ENCODE results near the gene TCP10L. TPM values are rescaled to one million over a fixed set of nuclear protein-coding genes. Genes with fewer than 3 reads are reported as not detected.

The TCP10L gene
- total and polyA plus RNA-seq, 2 of the 8 experiments (the other 6 are each of a cell fraction or from before 2014, with no cell fraction given), result 0.45 to 0.99 TPM

DNA sequence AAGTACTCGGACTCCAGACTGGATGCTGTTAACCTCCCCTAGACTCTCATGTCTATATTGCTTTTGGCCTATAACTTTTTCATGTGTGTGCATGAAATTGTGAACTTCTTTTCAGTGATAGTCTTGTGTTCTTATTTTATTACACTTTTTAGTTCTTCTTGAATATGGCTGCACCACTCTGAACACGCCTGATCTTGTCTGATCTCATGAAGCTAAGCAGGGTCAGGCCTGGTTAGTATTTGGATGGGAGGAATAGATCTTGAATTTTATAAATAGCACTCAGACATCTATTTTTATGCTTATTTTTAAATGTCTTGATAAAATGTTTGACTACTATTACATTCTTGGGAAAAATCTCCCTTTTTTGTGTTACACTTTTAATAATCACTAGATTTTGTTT is 22.4 kb downstream of the TCP10L start:
- CTCF ChIA-PET (ENCODE audit: partially characterized antibody), result interaction anchor here (1.0 to 3.3 kb wide), 8 partner anchors 37 to 198 kb away, joined by 3 to 13 read pairs (median 6); partner anchors contain the start of gene EVA1C
- no peak overlapping the region for H2BK12ac ChIP-seq (ENCODE audit: low read depth, low read length)
- H4K20me1 ChIP-seq (replicated peaks in 1 of 2; ENCODE audit: control insufficient read depth in 1 of 2, insufficient read depth in 2 of 2, low read length in 2 of 2), result no peaks in the 10 kb centered on the region
- H3K56ac ChIP-seq (replicated peaks; ENCODE audit: insufficient read length, low read depth, low read length), result no peak overlapping the region
- H2BK15ac ChIP-seq (ENCODE audit: low read length), result no peak overlapping the region
- H3K23ac ChIP-seq (ENCODE audit: insufficient read length), result no peak overlapping the region
- H3K79me1 ChIP-seq (ENCODE audit: low read depth, low read length), result no peaks in the 10 kb centered on the region
- TF ChIP-seq CEBPB (IDR thresholded peaks at IDR 0.05; ENCODE audit: low read depth, low read length) (no peak), TBP (IDR thresholded peaks at IDR 0.05; ENCODE audit: low read depth, low read length) (0 out of 2 replicates have a peak, but pooled peaks have one; percentile 30)
- no peak overlapping the region for H3K14ac ChIP-seq (ENCODE audit: insufficient read length)
- H4K8ac ChIP-seq (ENCODE audit: extremely low read depth, insufficient read depth, low read length), result no peak overlapping the region
- 89% methylated on average over 2 of the region's 2 CpGs; no CpG with 5 or more reads in 1 of the 2 experiments for WGBS, 2 experiments (ENCODE audit: extremely low coverage in 1 of 2, insufficient coverage in 1 of 2, insufficient read length in 1 of 2, insufficient replicate concordance in 2 of 2, low coverage in 1 of 2, low lambda C conversion rate in 2 of 2, missing lambda C conversion rate in 1 of 2)
- no peaks in the 10 kb centered on the region for H3K23me2 ChIP-seq (ENCODE audit: low read depth, low read length)
- H2BK120ac ChIP-seq (replicated peaks; ENCODE audit: low read depth, low read length), result no peak overlapping the region
- H3K9me3 ChIP-seq (ENCODE audit: insufficient read depth in 2 of 2, low read depth in 1 of 2, low read length in 1 of 2), result peaks cover 0 to 7% of the 10 kb centered on the region in 2 experiments; a peak in 2 of 4 replicates
- no peak overlapping the region for H3K4ac ChIP-seq (replicated peaks; ENCODE audit: insufficient read length, low read depth, low read length)
- H3K9ac ChIP-seq (replicated peaks in 1 of 4; ENCODE audit: extremely low read depth in 1 of 4, low read depth in 3 of 4, low read length in 3 of 4), result no peak overlapping the region
- no peak overlapping the region for H3K4me2 ChIP-seq (ENCODE audit: insufficient read depth in 1 of 2, low read depth in 2 of 2, low read length in 2 of 2)
- no peak overlapping the region; the same call in 1 of the 2 replicates for H3K18ac ChIP-seq (ENCODE audit: extremely low read depth, low read length)
- no peaks in the 10 kb centered on the region for H3K79me2 ChIP-seq (ENCODE audit: control insufficient read depth in 1 of 2, insufficient read depth in 2 of 2, low read length in 2 of 2)
- H2BK5ac ChIP-seq (ENCODE audit: low read depth, low read length), result no peak overlapping the region
- H3K27me3 ChIP-seq (replicated peaks in 1 of 4; ENCODE audit: control insufficient read depth in 3 of 4, extremely low read depth in 1 of 4, insufficient read depth in 3 of 4, low read length in 3 of 4), result 0 out of 7 replicates have a peak, but pooled peaks cover 0 to 2% (median 0%) of the 10 kb centered on the region in 4 experiments
- H2AFZ ChIP-seq (ENCODE audit: low read length), result no peak overlapping the region
- peaks cover 4 to 11% (median 8%) of the 10 kb centered on the region in 4 experiments; a peak in 6 of 7 replicates for H3K4me1 ChIP-seq (replicated peaks in 1 of 4; ENCODE audit: control insufficient read depth in 3 of 4, insufficient read depth in 4 of 4, low read length in 3 of 4)
- no peak overlapping the region for H4K91ac ChIP-seq (replicated peaks; ENCODE audit: insufficient read length, low read length)
- no peak overlapping the region for H3K4me3 ChIP-seq (ENCODE audit: extremely low read depth in 1 of 4, insufficient read depth in 2 of 4, low read depth in 3 of 4, low read length in 4 of 4)
- DNase-seq (ENCODE audit: low read depth in 1 of 2, low spot score in 2 of 2) (no peak), FAIRE-seq (peak; percentile 45)
- POLR2A ChIA-PET (ENCODE audit: partially characterized antibody), result no interaction called here
- H4K5ac ChIP-seq (ENCODE audit: insufficient read length, low read depth, low read length), result peak overlapping the region; percentile 13
- H3K27ac ChIP-seq (ENCODE audit: low read depth, low read length), result no peak overlapping the region
- H3K36me3 ChIP-seq (ENCODE audit: control insufficient read depth in 2 of 4, insufficient read depth in 4 of 4, low read length in 3 of 4), result no peaks in the 10 kb centered on the region; a peak in 2 of 8 replicates
- H2BK20ac ChIP-seq (ENCODE audit: low read length), result no peak overlapping the region
- H2AK5ac ChIP-seq (ENCODE audit: low read depth, low read length), result no peak overlapping the region

Measured in H1 (cell line).